Measurements from ENCODE around the gene SLC35G4.
A peak's percentile ranks its signal among the peaks of the same experiment; 100 is the strongest.
"Not testable (repeated sequence)": the region's sequence is repeated elsewhere in the genome, so short reads cannot be mapped to it uniquely, and the experiment has no call there.

SLC35G4 gene

DNA sequence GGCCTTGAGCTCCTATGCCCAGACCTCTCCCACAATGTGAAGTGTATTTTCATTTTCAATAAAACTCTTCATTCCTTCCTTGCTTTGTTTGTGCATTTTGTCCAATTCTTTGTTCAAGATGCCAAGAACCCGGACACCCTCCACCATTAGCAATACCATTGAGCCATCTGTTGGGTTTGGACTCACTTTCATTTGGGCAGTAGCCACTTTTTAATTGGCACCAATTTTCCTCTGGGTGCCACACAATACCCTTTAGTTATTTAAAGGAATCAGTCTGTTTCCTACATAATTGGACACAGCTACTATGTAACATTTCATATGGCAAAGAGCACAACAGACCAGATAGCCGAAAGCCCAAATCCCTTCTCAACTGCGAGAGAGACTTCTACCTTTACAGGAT lies 22.5 kb upstream of the SLC35G4 start:
- DNase-seq (ENCODE audit: low read depth), result no peak
- no peak overlapping the region for H3K4me3 ChIP-seq (ENCODE audit: low read depth, low read length)
- TF ChIP-seq, protein P1, sequence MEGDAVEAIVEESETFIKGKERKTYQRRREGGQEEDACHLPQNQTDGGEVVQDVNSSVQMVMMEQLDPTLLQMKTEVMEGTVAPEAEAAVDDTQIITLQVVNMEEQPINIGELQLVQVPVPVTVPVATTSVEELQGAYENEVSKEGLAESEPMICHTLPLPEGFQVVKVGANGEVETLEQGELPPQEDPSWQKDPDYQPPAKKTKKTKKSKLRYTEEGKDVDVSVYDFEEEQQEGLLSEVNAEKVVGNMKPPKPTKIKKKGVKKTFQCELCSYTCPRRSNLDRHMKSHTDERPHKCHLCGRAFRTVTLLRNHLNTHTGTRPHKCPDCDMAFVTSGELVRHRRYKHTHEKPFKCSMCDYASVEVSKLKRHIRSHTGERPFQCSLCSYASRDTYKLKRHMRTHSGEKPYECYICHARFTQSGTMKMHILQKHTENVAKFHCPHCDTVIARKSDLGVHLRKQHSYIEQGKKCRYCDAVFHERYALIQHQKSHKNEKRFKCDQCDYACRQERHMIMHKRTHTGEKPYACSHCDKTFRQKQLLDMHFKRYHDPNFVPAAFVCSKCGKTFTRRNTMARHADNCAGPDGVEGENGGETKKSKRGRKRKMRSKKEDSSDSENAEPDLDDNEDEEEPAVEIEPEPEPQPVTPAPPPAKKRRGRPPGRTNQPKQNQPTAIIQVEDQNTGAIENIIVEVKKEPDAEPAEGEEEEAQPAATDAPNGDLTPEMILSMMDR (conservative IDR thresholded peaks at IDR 0.05; ENCODE audit: low read depth, low read length), result no peak

DNA sequence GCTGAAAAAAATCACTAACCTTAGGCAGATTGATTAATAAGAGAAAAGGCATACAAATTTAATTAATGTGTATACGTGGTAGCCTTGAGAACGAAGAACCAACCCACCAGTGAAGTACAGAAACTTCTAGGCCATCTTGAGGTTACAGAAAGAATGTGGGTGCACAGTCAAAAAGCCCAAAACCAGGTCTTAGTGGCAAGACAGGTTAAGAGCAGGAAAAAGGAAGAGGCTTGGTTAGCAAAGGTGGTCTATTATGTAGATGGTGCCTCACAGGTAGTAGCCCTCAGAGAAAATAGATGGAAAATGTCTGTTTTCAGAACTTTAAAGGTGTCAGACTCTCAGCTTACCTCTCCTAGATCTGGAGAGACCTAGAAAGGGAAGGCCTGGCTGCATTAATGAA lies 22.0 kb upstream of the SLC35G4 start:
- TF ChIP-seq, protein P1 (conservative IDR thresholded peaks at IDR 0.05; ENCODE audit: low read depth, low read length), result no peak
- DNase-seq (ENCODE audit: low read depth), result no peak
- H3K4me3 ChIP-seq (ENCODE audit: low read depth, low read length), result no peak overlapping the region

DNA sequence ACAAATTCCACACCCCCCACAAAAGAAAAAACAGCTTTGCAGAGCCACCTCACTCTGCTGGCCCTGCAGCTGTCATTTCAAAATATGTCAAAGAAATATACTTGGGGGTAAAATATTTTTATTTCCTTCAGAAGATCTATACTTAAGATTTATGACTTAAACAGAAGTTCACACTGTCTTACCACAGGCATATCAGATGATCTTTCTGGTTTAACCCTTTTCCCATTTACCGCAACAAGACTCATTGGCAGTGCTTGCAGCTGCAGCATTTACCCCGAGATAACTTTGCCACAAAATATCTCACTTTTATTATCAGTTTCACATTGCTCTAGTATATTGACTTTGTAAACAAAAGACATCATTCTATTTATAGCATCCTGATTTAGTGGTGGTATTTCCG lies 21.6 kb upstream of the SLC35G4 start:
- no peak for DNase-seq (ENCODE audit: low read depth)
- no peak overlapping the region for H3K4me3 ChIP-seq (ENCODE audit: low read depth, low read length)
- TF ChIP-seq, protein P1 (conservative IDR thresholded peaks at IDR 0.05; ENCODE audit: low read depth, low read length), result no peak

DNA sequence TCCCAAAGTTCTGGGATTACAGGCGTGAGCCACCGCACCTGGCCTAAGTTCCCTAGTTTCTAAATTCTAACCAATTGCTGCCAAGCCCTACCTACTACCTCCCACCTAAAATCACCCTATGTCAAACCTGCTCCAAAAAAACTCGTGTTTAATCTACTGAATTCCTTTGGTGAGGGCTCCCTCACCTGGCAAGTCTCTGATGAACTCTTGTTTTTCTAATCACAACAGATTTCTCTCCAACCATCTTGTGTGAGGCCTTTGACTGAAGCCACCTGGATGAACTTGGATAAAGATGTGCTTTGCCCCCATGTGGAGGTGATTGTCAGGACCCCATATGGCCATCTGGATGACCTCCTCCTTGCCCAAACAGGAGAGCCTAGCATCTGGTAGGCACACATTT lies 17.4 kb upstream of the SLC35G4 start:
- TF ChIP-seq, protein P1 (conservative IDR thresholded peaks at IDR 0.05; ENCODE audit: low read depth, low read length), result no peak
- H3K4me3 ChIP-seq (ENCODE audit: low read depth, low read length), result no peak overlapping the region
- no peak for DNase-seq (ENCODE audit: low read depth)

DNA sequence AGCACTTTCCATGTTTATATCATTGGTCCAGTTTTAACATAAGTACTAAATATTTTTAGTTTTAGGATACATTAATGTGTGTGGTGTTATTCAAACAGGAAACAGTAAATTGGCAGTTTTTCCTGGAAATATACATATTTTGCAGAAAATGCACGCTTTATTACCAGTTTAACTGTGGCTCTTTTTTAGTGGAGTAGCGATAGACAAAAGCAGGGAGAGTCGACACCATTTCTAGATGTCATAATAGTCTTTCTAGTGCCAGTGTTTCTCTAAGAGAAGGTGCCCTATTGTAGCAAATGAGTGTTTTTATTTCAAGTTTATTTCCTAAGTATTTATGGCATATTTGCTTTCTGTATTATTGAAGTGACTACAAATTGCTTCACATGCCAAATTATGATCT lies 9.1 kb upstream of the SLC35G4 start:
- no peak for DNase-seq (ENCODE audit: low read depth)
- TF ChIP-seq, protein P1 (conservative IDR thresholded peaks at IDR 0.05; ENCODE audit: low read depth, low read length), result no peak
- H3K4me3 ChIP-seq (ENCODE audit: low read depth, low read length), result no peak overlapping the region

DNA sequence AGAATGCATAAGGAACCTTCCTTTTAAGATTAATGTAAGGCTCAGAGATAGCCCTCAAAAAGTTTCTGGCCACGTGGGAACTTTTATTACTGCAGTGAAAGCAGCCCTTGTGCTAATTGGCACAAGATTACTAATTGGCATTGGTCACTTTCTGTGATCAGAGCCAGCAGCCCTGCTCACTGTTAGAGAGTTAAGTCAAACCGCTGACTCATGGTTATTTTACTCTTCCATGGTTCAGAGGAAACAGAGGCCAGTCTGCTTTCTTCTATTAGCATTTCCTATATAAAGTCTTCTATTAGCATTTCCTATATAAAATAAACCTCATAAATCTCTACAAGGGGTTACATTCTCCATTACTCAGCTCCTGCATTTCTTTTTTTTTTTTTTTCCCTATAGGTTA lies 1.5 kb upstream of the SLC35G4 start:
- TF ChIP-seq, protein P1 (conservative IDR thresholded peaks at IDR 0.05; ENCODE audit: low read depth, low read length), result no peak
- DNase-seq (ENCODE audit: low read depth), result peak; percentile 6

DNA sequence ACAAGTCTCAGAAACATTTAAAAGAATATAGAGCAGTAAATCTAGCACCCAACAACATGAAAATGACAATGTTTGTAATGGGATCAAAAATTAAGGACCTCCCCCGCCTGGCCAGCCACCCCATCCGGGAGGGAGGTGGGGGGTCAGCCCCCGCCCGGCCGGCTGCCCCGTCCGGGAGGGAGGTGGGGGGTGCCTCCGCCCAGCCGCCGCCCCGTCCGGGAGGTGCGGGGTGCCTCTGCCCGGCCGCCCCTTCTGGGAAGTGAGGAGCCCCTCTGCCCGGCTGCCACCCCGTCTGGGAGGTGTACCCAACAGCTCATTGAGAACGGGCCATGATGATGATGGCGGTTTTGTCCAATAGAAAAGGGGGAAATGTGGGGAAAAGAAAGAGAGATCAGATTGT lies 778 bp upstream of the SLC35G4 start:
- H3K4me3 ChIP-seq (ENCODE audit: low read depth, low read length); DNase-seq (ENCODE audit: low read depth): not testable (repeated sequence)

More for the DNA sequence above, 1.5 kb upstream of the SLC35G4 start:
- no peak overlapping the region for H3K4me3 ChIP-seq (ENCODE audit: low read depth, low read length)

DNA sequence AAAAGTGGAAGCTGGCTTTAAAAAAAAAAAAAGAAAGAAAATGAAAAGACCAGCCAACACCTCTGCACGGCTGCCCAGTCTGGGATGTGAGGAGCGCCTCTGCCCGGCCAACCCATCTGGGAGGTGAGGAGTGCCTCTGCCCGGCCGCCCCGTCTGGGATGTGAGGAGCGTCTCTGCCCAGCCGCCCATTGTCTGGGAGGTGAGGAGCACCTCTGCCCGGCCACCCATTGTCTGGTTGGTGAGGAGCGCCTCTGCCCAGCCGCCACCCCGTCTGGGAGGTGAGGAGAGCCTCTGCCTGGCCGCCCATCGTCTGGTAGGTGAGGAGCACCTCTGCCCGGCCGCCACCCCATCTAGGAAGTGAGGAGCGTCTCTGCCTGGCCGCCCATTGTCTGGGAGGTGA lies 3.7 kb downstream of the SLC35G4 start:
- DNase-seq (ENCODE audit: low read depth), result not testable (repeated sequence)

DNA sequence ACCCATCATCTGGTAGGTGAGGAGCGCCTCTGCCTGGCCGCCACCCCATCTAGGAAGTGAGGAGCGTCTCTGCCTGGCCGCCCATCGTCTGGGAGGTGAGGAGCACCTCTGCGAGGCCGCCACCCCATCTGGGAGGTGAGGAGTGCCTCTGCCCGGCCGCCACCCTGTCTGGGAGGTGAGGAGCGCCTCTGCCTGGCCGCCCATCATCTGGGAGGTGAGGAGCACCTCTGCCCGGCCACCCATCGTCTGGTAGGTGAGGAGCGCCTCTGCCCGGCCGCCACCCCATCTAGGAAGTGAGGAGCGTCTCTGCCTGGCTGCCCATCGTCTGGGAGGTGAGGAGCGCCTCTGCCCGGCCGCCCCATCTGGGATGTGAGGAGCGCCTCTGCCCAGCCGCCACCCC lies 4.2 kb downstream of the SLC35G4 start:
- DNase-seq (ENCODE audit: low read depth); H3K4me3 ChIP-seq (ENCODE audit: low read depth, low read length): not testable (repeated sequence)

More for the DNA sequence above, 3.7 kb downstream of the SLC35G4 start:
- H3K4me3 ChIP-seq (ENCODE audit: low read depth, low read length), result not testable (repeated sequence)

DNA sequence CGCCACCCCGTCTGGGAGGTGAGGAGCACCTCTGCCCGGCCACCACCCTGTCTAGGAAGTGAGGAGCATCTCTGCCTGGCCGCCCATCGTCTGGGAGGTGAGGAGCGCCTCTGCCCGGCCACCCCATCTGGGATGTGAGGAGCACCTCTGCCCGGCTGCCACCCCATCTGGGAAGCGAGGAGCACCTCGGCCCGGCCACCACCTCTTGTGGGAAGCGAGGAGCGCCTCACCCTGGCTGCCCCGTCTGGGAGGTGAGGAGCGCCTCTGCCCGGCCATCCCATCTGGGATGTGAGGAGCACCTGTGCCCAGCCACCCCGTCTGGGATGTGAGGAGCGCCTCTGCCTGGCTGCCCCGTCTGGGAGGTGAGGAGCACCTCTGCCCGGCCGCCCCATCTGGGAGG lies 4.6 kb downstream of the SLC35G4 start:
- DNase-seq (ENCODE audit: low read depth); H3K4me3 ChIP-seq (ENCODE audit: low read depth, low read length): not testable (repeated sequence)

DNA sequence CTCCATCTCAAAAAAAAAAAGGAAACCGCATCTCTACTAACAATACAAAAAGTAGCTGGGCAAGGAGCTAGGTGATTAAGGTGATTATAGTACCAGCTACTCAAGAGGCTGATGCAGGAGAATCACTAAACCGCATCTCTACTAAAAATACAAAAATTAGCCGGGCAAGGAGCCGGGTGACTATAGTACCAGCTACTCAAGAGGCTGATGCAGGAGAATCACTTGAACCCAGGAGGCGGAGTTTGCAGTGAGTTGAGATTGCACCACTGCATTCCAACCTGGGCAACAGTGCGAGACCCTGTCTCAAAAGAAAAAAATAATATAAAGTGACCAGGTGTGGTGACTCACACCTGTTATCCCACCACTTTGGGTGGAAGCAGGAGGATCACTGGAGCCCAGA lies 5.6 kb downstream of the SLC35G4 start:
- DNase-seq (ENCODE audit: low read depth); H3K4me3 ChIP-seq (ENCODE audit: low read depth, low read length): not testable (repeated sequence)

DNA sequence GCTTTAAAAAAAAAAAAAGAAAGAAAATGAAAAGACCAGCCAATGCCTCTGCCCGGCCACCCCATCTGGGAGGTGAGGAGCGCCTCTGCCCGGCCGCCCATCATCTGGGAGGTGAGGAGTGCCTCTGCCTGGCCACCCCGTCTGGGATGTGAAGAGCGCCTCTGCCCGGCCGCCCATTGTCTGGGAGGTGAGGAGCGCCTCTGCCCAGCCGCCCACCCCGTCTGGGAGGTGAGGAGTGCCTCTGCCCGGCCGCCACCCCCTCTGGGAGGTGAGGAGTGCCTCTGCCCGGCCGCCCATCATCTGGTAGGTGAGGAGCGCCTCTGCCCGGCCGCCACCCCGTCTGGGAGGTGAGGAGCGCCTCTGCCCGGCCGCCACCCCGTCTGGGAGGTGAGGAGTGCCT lies 37.9 kb downstream of the SLC35G4 start:
- not testable (repeated sequence) for DNase-seq (ENCODE audit: low read depth)

DNA sequence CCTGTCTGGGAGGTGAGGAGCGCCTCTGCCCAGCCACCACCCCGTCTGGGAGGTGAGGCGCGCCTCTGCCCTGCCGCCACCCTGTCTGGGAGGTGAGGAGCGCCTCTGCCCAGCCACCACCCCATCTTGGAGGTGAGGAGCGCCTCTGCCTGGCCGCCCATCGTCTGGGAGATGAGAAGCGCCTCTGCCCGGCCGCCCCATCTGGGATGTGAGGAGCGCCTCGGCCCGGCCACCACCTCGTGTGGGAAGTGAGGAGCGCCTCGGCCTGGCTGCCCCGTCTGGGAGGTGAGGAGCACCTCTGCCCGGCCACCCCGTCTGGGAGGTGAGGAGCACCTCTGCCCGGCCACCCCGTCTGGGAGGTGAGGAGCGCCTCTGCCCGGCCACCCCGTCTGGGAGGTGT lies 38.4 kb downstream of the SLC35G4 start:
- not testable (repeated sequence) for DNase-seq (ENCODE audit: low read depth); H3K4me3 ChIP-seq (ENCODE audit: low read depth, low read length)

More for the DNA sequence above, 37.9 kb downstream of the SLC35G4 start:
- not testable (repeated sequence) for H3K4me3 ChIP-seq (ENCODE audit: low read depth, low read length)
